Fibroblast of skin of back (primary cell): Measurements from ENCODE around the gene RCCD1.

Experiments used
- DNase-seq: peaks from one replicate; pipeline ENCODE4 v3.0.0-alpha.2; 2013

Gene RCCD1

DNA sequence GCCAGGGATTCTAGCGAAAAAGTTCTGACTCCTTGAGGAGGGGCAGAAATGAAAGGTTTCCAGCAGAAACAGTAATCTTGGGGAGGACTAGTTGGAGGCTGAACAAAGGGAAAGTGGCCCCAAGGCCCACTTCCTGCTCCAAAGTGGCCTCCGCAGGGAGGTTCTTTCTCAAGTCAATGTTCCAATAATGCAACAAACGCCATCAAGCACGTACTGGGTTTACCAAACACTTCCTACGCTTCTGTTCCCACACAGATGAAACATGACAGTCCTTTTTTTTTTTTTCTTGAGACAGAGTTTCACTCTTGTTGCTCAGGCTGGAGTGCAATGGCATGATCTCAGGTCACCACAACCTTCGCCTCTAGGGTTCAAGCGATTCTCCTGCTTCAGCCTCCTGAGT, 9.6 kb upstream of the RCCD1 start:
- no peak for DNase-seq

DNA sequence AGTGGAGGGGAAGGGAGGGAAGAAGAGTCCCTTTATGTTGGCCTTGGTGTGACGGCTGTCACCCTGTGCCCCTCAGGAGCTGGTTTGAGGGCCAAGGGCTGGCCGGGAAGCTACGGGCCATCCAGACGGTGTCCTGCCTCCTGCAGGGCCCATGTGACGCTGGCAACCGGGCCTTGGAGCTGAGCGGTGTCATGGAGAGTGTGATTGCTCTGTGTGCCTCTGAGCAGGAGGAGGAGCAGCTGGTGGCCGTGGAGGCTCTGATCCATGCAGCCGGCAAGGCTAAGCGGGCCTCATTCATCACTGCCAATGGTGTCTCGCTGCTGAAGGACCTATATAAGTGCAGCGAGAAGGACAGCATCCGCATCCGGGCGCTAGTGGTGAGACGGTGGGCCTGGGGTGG, 8.1 kb upstream of the RCCD1 start:
- no peak for DNase-seq

DNA sequence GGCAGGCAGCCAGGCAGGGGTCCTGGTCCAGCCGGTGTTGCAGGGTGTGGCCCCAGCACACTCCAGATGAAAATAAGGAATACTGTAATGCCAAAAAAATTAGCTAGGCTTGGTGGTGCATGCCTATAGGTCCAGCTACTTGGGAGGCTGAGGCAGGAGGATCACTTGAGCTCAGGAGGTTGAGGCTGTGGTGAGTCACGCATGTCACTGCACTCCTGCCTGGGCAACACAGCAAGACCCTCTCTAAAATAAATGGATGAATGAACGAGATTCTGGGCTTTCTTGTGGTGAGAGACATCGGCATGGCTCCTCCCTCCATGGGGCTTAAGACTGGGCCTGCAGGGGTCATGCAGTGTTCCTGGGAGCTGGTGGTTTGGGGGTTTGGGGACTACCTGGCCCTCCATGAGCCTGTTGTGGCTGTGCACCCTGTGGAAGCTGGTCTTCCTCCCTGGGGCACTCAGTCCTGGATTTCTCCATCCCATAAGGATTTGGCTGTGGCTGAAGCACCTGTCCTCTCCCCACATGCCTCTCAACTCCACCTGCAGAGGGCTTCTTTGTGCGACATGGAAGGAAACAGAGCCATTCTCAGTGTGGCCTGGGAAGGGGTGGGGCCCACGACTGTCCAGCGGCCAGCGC, 7.6 kb upstream of the RCCD1 start:
- no peak for DNase-seq

DNA sequence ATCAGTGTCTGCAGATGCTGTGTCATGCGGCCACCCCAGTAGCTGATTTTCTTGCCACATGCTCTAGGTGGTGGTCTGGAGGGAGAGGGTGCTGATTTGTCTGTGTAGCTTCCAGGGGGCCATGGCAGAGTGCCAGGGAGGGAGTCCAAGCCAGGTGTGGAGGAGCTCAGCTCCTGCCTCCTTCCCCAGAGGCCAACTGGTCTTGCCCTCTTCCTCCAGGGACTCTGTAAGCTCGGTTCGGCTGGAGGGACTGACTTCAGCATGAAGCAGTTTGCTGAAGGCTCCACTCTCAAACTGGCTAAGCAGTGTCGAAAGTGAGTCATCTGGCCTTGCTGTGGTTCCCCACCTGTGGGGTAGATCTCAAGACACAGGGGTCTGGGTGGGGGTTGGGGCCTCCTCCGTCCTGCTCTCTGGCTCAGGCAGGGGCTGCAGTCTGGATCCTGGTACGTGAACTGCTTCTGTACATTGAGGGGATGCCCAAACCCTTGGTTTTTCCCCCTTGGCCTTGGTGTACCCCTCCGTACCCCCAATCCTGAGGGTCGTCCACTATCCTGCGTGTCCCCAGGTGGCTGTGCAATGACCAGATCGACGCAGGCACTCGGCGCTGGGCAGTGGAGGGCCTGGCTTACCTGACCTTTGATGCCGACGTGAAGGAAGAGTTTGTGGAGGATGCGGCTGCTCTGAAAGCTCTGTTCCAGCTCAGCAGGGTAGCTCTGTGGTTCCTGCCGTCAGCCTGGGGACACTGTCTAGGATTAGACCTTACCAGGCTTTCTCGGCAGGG, 6.9 kb upstream of the RCCD1 start:
- DNase-seq: no peak

DNA sequence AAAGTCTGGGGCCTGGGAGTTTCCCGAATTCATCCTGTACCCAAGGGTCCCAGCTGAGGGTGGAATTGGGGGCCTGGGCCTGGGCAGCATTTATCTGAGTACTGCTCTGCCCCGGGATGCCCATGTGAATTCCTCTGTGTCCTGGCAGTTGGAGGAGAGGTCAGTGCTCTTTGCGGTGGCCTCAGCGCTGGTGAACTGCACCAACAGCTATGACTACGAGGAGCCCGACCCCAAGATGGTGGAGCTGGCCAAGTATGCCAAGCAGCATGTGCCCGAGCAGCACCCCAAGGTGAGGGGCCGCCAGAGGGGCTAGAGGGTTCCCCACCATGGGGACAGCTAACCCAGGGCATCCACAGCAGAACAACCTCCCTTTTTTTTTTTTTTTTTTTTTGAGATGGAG, 6.2 kb upstream of the RCCD1 start:
- DNase-seq: no peak

DNA sequence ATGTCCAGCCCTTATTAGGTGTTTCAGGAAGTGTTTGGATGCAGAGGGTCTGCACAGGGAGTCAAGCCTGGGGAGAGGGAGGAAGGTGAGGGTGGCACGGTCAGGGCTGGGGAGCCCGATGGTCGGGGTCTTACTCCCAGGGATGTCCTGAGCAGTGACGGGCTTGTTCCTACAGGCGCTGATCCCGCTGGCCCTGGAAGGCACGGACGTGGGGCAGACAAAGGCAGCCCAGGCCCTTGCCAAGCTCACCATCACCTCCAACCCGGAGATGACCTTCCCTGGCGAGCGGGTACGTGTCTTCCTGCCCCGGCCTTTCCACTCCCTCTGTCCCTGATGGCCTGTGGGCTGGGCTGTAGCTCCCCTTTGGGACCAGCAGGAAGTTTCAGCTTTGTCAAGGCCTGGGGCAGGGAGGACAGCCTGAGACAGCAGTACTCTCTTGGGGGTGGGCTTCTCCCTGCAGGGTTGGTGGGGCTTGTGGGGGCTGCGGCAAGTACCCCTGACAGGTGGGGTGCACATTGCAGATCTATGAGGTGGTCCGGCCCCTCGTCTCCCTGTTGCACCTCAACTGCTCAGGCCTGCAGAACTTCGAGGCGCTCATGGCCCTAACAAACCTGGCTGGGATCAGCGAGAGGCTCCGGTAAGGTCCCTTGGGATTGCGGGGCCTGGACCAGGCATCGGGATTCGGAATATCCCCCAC, 4.6 kb upstream of the RCCD1 start:
- DNase-seq: no peak

DNA sequence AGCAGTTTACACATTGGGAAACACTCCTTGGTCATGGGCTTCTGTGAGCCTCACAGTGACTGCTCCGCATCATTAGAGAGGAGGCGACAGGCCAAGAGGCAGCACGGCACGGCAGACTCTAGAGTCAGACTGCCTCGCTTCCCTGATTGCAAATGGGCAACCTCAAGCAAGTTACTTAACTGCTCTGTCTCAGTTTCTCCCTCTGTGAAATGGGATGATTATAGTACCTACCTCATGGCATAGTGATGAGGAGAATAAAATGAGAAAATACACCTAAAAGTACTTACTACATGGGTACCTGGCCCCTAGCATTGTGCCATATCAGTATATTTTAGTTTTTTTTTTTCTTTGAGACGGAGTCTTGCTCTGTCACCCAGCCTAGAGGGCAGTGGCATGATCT, 4.0 kb upstream of the RCCD1 start:
- no peak for DNase-seq

DNA sequence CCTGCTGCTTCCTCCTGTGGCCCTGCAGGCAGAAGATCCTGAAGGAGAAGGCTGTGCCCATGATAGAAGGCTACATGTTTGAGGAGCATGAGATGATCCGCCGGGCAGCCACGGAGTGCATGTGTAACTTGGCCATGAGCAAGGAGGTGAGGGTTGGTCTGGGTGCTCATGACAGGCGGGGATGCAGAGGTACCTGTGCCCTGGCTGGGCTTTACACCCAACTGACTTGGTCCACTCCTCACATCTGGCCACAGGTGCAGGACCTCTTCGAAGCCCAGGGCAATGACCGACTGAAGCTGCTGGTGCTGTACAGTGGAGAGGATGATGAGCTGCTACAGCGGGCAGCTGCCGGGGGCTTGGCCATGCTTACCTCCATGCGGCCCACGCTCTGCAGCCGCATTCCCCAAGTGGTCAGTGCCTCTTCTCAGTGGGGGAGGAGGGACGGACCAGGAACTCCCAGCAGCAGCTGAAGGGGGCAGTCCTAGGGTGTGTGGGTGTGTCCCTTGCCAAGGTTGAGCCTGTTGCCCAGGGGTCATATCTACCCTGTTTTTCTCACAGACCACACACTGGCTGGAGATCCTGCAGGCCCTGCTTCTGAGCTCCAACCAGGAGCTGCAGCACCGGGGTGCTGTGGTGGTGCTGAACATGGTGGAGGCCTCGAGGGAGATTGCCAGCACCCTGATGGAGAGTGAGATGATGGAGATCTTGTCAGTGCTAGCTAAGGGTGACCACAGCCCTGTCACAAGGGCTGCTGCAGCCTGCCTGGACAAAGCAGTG, 1.6 kb upstream of the RCCD1 start:
- no peak for DNase-seq

DNA sequence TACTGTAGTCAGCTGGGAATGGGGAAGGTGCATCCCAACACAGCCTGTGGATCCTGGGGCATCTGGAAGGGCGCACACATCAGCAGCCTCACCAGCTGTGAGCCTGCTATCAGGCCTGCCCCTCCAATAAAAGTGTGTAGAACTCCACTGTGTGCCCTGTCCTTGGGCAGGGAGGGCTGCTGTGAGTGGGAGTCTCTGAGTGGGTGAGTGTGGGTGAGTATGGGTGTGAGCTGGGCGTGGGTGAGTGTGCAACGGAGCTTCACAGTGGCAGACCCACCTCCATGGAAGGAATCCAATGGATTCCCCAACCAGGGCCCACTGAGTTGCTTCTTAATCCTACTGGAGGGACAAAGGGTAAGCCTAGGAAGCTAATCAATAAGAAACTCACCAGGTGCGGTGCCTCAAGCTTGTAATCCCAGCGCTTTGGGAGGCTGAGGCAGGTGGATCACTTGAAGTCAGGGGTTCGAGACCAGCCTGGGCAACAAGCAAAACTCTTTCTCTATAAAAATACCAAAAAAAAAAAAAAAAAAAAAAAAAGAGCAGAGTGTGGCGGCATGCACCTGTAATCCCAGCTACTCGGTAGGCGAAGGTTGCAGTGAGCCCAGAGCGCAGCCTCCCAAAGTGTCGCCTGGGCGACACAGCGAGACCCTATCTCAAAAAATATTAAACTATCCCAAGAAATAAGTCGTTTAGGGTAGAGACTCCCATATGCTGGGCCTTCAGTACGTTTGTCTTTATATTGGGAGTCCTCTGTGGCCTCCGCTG, 555 bp upstream of the RCCD1 start:
- no peak for DNase-seq

DNA sequence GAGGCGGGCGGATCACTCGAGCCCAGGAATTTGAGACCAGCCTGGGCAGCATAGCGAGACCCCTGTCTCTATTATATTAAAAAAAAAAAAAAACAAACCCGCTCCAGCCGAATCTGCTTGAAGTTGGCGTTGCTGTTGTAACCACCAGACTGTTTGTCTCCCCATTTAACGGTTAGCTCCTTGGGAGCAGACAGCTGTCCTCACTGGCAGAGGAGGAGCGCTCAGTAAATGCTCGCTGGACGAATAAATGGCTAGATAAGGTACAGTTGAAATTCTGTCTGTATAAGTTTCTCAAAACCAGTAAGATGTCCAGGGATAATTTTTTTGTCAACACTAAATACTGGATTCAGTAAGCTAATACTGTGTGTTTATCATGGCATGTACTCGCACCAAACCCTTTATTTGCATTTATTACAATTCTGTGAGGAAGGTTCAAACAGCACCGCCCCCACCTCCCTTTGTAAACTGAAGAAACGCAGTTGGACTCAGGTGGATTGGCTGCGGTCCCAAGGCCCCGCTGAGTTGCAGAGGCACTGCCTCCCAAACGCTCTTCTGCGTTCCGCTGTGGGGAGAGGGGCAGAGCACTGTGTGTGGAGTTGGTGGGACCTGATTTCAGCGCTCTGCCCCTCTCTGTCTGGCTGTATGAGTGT, 1.1 kb downstream of the RCCD1 start:
- DNase-seq: no peak

DNA sequence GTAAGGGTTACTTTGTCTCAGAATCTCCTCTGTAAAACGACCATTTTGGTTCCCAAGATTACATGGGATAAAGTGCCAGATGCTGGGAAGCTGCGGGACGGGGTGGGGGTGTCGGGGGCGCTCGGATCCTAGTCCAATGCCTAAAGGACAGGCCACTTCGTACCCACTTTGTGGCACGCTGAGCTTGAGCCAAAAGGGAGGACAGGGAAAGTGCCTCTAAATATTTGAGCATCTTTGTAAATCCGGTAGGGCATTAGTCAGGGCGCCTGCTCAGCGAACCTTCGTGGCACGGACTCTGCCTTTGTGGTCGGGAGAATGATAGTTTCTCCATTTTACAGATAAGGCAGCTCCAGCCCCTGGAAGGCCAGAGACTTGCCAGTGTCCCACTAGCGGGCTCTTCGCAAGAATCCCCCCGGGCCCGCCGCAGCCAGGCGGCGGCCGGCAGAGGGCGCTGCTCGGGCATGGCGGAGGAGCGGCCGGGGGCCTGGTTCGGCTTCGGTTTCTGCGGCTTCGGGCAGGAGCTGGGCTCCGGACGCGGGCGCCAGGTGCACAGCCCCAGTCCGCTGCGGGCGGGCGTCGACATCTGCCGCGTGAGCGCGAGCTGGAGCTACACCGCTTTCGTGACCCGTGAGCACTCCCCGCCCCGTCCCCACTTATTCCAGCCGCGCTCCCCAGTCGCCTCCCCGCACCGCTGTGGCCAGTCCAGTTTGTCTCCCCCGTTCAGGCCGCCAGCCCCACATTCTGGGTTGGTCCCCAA, 1.8 kb downstream of the RCCD1 start:
- peak; percentile 72 for DNase-seq

DNA sequence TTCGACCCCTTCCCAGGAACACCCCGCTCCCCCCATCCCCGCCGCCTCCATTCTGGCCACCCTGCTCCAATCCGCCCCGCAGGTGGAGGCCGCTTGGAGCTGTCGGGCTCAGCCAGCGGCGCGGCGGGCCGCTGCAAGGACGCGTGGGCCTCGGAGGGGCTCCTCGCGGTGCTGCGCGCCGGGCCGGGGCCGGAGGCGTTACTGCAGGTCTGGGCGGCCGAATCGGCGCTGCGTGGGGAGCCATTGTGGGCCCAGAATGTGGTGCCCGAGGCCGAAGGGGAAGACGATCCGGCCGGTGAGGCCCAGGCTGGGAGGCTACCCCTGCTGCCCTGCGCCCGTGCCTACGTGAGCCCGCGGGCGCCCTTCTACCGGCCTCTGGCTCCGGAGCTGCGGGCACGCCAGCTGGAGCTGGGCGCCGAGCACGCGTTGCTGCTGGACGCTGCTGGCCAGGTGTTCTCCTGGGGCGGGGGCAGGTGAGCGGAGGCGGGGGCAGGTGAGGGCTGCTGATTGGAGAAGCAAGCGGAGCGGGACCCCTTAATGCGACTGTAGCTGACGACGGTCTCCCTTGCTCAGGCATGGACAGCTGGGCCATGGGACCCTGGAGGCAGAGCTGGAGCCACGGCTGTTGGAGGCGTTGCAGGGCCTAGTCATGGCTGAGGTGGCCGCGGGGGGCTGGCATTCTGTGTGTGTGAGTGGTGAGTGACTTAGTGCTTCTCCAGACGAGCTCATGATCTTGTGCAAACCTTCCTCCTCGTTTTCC, 2.5 kb downstream of the RCCD1 start:
- peak; percentile 47 for DNase-seq

DNA sequence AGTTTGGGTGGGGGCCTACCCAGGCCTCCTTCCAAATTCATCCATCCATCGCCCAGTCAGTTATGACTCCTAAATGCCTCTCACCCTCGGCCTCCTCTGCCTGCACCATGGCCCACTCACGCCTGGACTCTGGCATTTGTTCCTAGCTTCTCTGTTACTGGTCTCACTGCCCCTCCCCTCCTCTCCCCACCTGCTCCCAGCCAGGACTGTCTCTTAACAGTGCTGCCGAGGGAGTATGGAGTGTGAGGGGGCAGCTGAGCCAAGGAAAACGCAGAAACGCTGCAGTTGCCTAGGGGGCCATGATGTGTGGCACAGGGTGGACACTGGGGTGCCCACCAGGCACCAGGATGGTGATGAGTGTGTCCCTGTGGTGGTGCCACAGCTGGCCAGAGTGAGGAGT, 3.1 kb downstream of the RCCD1 start:
- DNase-seq: no peak

DNA sequence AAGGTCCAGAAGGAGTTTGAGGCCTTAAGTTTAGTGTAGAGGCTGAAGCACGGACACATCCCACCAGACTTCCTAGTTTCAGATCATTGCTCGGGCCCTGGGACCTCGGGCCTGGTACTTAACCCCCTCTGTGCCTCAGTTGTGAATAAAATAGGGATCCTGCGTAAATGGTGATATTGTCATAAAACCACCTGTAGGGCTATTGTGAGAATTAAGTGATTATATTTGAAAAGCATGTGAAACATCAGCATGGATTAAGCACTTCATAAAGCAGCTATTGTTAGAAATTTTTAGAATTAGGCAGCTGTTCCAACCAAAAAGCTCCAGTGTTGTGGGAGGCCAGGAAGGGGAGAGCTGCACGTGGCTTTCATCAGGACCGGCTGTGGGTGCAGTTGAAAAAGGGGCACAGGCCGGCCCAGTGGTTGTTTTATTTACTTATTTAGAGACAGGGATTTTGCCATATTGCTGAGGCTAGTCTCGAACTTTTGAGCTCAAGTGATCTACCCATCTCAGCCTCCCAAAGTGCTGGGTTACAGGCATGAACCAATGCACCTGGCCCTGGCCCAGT, 4.4 kb downstream of the RCCD1 start:
- no peak for DNase-seq

DNA sequence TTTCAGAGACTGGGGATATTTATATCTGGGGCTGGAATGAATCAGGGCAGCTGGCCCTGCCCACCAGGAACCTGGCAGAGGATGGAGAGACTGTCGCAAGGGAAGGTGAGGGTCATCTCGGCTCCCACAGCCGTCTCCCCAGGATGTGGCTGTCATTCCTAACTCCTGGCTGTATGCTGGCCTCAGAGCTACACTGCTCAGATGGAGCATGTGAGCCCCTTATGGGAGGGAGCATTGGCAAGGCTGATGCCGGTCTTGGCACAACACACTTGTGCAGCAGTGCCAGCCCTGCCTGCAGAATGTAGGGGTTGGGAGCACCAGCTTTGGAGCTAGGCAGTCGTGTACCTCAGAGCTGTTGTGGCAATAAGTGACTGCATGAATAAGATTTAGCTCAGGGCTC, 5.2 kb downstream of the RCCD1 start:
- peak; percentile 48 for DNase-seq

DNA sequence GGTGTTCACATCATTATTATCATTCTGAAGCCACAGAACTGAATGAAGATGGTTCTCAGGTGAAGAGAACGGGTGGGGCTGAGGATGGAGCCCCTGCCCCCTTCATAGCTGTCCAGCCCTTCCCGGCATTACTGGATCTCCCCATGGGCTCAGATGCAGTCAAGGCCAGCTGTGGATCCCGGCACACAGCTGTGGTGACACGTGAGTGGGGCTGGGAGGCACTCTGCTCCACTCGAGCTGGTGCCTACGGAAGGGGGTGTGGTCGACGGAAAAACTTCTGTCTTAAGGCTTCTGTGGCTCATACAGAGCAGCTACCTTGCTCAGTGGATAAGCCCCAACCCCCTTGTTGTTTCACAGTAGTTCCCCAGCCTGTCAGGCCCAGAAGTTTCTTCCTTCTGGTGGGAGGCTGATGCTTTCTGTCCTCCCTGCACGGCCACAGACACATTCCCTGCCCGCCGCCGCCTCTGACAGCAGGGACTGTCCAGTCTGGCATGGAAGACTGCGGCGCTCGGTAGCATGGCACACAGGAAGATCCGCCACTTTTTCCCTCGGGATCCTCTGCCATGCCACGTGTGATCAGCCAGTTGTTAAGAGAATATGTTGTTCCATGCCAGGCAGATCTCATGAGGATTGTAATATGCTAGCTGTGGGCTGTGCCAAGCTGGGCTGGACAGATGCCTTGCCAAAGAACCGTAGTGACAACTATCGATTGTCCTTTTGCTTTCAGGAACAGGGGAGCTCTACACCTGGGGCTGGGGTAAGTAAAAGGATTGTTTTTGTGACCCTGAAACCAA, 5.8 kb downstream of the RCCD1 start:
- no peak for DNase-seq

DNA sequence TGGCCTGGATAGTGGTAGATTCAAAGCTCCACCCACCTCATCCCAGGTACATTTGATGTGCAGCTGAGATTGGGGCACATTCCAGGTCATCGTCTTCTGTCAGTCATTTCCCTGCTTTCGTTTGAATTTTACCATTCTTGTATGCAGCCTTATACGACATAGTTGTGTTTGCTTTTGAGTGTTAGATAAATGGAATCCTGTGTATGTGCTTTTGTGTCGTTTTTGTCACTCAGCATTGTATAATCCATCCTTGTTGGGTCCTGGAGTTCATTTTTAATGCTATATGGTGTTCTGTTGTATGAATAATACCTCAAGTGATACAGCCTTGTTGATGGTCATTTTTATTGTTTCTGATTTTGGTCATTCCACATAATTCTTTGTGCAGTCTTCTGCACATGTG, 7.3 kb downstream of the RCCD1 start:
- no peak for DNase-seq

DNA sequence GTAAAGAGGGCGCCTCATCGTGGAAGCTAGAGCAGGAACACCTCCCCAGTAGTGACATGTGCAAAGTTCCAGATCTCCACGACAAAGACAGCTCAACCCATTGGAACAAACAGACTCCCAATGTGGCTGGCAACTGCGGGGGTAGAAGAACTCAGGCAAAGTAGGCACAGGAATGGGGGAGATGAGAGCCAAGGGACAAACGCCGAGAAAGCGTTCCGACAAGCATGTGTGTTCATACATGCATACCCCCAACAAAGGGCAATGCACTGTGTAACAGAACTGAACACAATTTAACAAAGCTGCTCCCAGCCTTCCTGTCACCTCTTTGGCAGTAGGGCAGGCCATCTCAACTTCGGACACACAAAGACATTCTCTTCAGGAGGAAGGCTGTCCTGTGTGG, 11.6 kb downstream of the RCCD1 start:
- DNase-seq: no peak

DNA sequence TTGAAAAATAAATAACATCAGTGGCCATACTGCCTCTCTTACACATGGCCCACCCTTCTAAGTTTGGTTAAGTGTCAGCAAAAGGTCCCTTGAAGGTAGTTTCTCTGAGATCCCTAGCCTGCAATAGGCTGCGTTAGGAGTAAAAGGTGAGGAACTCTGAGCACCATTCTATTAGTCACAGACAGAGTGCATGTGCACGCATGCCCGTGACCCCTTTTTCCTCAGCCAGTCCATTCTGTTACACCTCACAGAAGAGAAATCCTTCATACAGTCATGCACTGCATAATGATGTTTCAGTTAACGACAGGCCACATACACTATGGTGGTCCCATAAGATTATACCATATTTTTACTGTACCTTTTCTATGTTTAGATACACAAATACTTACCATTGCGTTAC, 12.5 kb downstream of the RCCD1 start:
- no peak for DNase-seq
